Kidney epithelial cell (primary cell): ENCODE data around the gene MUC16. TPM values are rescaled to one million over a fixed set of nuclear protein-coding genes. Genes with fewer than 3 reads are reported as not detected.
"Not testable (repeated sequence)": the region's sequence is repeated elsewhere in the genome, so short reads cannot be mapped to it uniquely, and the experiment has no call there.

Source experiments
- DNase-seq: peaks from one replicate; pipeline ENCODE4 v3.0.0-alpha.2; 2010; ENCODE audit warnings: low read depth
- H3K27me3 ChIP-seq: 2 replicates; pipeline ENCODE4 v1.6.0; 2011; ENCODE audit warnings: low read length; ENCODE audit not compliant: control insufficient read depth, insufficient read depth
- H3K36me3 ChIP-seq: 2 replicates; pipeline ENCODE4 v1.5.1; 2011; ENCODE audit warnings: low read length; ENCODE audit not compliant: control insufficient read depth, insufficient read depth
- H3K4me3 ChIP-seq: 2 replicates; pipeline ENCODE4 v1.5.1; 2011; ENCODE audit warnings: low read depth, mild to moderate bottlenecking, control low read depth, low read length
- CTCF ChIP-seq: IDR thresholded peaks from 2 replicates; pipeline ENCODE4 v1.5.1; 2011; ENCODE audit warnings: mild to moderate bottlenecking, moderate library complexity, low read length, control low read depth, inconsistent platforms; ENCODE audit not compliant: insufficient read depth, poor library complexity, severe bottlenecking
- total RNA-seq: library from RNA; depleted of rRNA; stranded (reverse); fragments of >200 nt; gene quantifications from 2 replicates; pipeline ENCODE4 v1.2.3, GENCODE V29; 2015

MUC16 gene
- total RNA-seq, result 0.34 and 0.50 TPM in 2 replicates

GRCh38 chr19:9009935-9010651, at the start of gene MUC16:
TSS of gene MUC16 (minus strand) at chr19:9010409.
- Histone ChIP-seq H3K4me3 (no peak within 1 kb of the TSS), H3K36me3 (no peaks in the 10 kb centered on the region), H3K27me3 (no peaks in the 10 kb centered on the region)
- TF ChIP-seq CTCF, result no peak
- no peak for DNase-seq

DNA sequence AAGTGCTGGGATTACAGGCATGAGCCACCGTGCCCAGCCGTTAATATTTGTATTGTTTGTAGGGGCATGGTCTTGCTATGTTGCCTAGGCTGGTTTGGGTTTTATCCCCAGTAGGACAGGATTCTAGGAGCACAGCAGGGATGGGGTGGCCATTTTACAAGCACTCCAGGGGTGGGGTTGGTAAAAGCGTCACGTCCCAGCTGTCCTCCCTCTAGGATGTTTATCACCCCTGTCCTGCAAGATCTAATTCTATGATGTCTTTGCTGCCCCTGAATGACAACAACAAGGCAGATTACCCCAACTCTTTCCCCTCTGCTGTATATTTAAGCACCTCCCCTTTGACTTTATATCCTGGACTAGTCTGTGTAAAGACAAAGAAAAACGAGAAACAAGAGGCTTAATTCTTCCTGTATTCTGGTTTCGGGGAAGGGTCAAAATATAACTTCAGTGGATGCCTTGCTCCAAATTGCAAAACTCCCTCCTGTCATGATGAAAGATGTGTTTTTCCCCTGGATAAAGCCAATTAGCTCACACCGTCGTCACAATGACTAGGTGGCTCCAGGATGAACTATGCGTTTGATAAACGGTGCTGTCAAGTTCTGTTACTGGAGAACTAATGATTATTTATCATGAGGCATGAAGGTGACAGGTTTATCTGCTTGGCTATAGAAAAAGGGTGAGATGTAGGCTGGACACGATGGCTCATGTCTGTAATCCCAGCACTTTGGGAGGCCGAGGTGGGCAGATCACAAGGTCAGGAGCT, 48.9 kb upstream of the MUC16 start:
- no peak for DNase-seq
- TF ChIP-seq CTCF, result no peak
- H3K4me3 ChIP-seq, result no peak overlapping the region
- no peaks in the 10 kb centered on the region for H3K36me3 ChIP-seq
- H3K27me3 ChIP-seq, result no peaks in the 10 kb centered on the region

- no peak for DNase-seq
- TF ChIP-seq CTCF, result no peak
- H3K4me3 ChIP-seq, result no peak overlapping the region
- no peaks in the 10 kb centered on the region for H3K36me3 ChIP-seq
- no peaks in the 10 kb centered on the region for H3K27me3 ChIP-seq
Observed at GRCh38 chr19:9057505-9058258, 47.5 kb upstream of the MUC16 start.

DNA sequence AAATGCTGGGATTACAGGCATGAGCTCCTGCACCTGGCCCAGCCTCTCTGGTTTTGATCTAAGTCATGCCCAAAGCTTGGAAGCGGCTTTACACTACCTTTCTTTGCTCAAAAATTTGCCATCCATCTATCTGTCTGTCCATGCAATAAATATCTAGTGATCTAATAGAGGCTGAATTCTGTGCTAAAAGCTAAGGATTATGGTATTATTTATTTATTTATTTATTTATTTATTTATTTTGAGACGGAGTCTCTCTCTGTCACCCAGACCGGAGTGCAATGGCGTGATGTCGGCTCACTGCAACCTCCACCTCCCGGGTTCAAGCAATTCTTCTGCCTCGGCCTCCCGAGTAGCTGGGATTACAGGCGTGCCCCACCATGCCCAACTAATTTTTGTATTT, 45.9 kb upstream of the MUC16 start:
- H3K27me3 ChIP-seq, H3K4me3 ChIP-seq, DNase-seq, H3K36me3 ChIP-seq: not testable (repeated sequence)

DNA sequence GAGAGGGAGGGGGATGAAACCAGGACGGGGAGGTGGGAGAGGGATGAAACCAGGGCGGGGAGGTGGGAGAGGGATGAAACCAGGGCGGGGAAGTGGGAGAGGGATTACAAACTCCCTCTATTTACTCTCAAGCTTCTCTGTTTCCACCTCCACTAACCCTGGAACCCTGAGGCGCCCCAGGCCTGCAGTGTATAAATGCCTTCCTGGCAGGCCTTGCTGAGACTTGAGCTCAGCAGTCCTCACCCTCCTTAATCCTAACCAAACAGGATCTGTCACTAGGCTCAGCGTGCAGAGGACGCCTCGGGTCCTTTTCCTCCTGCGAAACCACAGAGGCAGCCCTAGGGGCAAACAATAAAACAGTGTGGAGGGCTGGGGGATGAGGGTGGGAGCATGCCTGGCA, 44.6 kb upstream of the MUC16 start:
- Histone ChIP-seq H3K4me3 (no peak overlapping the region), H3K36me3 (no peaks in the 10 kb centered on the region), H3K27me3 (no peaks in the 10 kb centered on the region)
- DNase-seq, result no peak
- no peak for TF ChIP-seq CTCF

DNA sequence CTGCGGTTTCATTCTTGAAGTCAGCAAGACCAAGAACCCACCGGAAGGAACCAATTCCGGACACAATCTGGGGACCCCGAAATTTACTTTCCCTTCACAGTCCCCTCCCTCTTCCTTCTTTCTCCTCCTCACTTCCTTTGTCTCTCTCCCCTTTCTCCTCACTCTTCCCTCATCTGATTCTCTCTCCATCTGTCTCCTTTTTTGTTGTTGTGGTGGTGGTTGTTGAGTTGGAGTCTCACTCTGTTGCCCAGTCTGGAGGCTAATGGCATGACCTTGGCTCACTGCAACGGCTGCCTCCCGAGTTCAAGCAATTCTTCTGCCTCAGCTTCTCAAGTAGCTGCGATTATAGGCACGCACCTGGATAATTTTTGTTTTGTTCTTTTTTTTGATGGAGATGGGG, 44.0 kb upstream of the MUC16 start:
- no peak for DNase-seq
- no peak for TF ChIP-seq CTCF
- no peaks in the 10 kb centered on the region for H3K36me3 ChIP-seq
- H3K4me3 ChIP-seq, result no peak overlapping the region
- no peaks in the 10 kb centered on the region for H3K27me3 ChIP-seq

DNA sequence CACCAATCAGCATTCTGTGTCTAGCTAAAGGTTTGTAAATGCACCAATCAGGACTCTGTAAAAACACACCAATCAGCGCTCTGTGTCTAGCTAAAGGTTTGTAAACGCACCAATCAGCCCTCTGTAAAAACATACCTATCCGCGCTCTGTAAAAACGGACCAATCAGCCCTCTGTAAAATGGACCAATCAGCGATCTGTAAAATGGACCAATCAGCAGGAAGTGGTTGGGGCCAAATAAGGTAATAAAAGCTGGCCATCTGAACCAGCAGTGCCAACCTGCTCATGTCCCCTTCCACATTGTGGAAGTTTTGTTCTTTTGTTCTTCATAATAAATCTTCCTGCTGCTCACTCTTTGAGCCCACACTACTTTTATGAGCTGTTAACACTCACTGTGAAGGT, 43.5 kb upstream of the MUC16 start:
- not testable (repeated sequence) for H3K4me3 ChIP-seq, H3K36me3 ChIP-seq, DNase-seq, H3K27me3 ChIP-seq
